Ramos (cell line): ENCODE data around the gene PSME1.

Source experiments
- in situ Hi-C: fragments of 300-500 bp; cut with MboI; formaldehyde crosslinking; loops from one replicate; pipeline ENCODE4 v1.14.3; 2022; ENCODE audit warnings: low sequenced_read_pairs; ENCODE audit not compliant: unreplicated experiment

The PSME1 gene

DNA sequence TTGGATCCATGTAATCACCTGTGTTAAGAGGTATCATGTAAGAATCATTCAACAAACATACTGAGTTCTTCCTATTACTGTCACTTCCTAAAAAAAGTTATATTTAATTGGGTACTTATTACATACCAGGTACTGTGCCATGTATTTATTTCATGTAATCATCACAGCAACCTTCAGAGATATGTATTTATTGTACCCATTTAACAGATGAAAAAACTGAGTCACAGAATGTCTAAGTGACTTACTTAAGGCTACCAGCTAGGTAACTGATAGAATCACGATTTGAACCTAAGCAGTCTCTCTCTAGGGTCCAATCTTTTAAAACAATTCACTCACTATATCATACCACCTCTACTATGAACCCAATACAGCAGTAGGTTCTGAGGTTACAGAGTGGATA lies 8.5 kb downstream of the PSME1 start:
- in situ Hi-C loops: no loop called here

GRCh38 chr14:24145219-24145618 lies 9.2 kb downstream of the PSME1 start:
- in situ Hi-C loops: no loop called here

DNA sequence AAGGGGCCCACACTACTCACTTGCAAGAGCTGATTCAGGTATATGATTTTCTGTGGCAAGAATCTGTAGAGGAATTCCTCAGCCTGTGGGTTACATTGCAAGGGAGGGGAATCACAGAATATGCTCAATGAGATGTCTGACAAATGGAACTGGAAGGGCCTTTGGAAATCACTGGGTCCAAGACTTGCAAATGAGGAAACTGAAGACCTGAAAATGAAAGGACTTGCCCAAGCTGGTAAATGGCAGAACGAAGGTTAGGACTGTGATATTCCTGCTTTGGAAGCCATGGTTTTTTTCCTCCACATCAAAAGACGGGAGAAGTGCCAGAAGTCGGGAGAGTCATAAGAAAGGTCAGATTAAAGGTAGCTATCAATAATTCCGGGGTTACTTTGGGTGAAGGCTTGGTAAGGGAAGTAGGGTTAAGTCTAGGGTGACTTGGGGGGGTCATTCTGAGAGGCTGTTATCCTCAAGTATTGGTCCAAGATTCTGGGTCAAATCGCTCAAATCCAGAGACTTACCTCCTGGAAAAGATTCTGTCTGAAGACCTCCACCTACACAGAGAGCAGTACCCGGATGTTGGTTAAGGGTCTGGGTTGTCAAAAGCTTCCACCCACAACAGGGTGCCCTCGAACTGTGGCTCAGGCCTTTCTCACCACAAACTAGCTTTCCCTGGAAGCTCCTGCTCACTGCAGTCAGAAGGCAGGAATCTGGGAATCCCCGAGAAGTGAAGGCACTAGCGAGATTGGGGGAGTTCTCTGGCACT lies 9.9 kb downstream of the PSME1 start:
- in situ Hi-C loops: no loop called here

- in situ Hi-C loops: no loop called here
Observed at GRCh38 chr14:24146453-24146977, 10.5 kb downstream of the PSME1 start, which contains the start of gene PSME2. Gene PSME2, minus strand, starts transcription at chr14:24146610. Its CDS starts 29 bp downstream, at chr14:24146581.

GRCh38 chr14:24146978-24147760 lies 11.2 kb downstream of the PSME1 start, which contains the start of gene RNF31:
Gene RNF31, plus strand, starts transcription at chr14:24147498. Its CDS starts 201 bp downstream, at chr14:24147699.
- in situ Hi-C loops: no loop called here

GRCh38 chr14:24147761-24148428 lies 11.9 kb downstream of the PSME1 start:
- in situ Hi-C loops: no loop called here

DNA sequence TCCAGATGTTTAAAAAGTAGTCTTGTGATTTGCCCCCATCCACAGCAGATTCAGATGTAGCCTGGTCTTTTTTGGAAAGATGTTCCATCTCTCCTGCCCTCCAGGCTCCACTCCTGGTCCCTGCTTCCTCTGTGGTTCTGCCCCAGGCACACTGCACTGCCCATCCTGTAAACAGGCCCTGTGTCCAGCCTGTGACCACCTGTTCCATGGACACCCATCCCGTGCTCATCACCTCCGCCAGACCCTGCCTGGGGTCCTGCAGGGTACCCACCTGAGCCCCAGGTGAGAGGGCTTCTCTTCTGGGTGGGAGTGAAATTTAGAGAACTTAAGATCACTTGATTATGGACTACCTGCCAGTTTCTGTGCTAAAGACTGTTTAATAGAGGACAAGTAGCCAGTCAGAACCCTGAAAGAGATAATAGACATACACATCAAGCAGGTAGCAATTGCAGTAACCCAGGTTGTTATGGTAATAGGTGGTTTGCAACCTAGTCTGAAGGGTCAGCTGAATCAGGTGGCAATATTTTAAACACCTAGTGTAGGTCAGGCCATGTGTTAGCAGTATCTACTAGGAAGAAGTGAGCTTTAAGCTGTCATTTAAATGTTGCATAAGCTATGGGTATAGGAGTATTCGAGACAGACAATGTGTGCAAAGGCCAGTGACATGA lies 13.4 kb downstream of the PSME1 start:
- in situ Hi-C loops: no loop called here

DNA sequence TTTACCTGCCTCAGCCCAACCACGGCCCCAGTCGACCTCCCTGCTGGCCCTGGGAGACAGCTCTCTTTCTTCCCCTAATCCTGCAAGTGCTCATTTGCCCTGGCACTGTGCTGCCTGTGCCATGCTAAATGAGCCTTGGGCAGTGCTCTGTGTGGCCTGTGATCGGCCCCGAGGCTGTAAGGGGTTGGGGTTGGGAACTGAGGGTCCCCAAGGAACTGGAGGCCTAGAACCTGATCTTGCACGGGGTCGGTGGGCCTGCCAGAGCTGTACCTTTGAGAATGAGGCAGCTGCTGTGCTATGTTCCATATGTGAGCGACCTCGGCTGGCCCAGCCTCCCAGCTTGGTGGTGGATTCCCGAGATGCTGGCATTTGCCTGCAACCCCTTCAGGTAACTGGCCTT lies 14.1 kb downstream of the PSME1 start:
- in situ Hi-C loops: loop anchor here (25.0 kb wide), 1 partner anchor 838 kb away; the partner anchor contains the start of genes BCL2L2, PABPN1 and PPP1R3E

- in situ Hi-C loops: loop anchor here (25.0 kb wide), 1 partner anchor 838 kb away; the partner anchor contains the start of genes BCL2L2, PABPN1 and PPP1R3E
Observed at GRCh38 chr14:24150567-24150966, 14.6 kb downstream of the PSME1 start.

DNA sequence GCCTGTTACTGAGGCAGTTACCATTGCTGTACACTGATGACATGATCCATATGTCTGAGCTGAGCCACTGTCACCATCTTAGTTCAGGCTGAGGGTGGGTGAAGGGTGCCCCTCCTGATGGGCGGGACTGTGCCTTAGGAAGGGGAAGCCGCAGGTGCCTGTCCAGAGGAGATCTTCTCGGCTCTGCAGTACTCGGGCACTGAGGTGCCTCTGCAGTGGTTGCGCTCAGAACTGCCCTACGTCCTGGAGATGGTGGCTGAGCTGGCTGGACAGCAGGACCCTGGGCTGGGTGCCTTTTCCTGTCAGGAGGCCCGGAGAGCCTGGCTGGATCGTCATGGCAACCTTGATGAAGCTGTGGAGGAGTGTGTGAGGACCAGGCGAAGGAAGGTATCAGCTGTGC lies 15.0 kb downstream of the PSME1 start:
- in situ Hi-C loops: loop anchor here (25.0 kb wide), 1 partner anchor 839 kb away; the partner anchor contains the start of genes BCL2L2, PABPN1 and PPP1R3E

DNA sequence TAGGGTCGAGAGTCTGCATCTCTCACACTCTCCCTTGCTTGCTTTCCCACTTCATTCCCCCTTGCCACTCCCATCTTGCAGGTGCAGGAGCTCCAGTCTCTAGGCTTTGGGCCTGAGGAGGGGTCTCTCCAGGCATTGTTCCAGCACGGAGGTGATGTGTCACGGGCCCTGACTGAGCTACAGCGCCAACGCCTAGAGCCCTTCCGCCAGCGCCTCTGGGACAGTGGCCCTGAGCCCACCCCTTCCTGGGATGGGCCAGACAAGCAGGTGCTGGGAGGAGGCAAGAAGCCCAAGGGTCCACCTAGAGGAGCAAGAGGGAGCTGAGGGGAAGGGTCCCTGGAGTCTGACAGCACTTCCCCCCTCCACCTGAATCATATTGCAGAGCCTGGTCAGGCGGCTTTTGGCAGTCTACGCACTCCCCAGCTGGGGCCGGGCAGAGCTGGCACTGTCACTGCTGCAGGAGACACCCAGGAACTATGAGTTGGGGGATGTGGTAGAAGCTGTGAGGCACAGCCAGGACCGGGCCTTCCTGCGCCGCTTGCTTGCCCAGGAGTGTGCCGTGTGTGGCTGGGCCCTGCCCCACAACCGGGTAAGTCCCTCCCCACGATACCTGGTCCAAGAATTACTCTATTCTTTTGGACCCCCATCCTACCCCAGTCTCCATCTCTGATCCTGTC lies 15.5 kb downstream of the PSME1 start:
- in situ Hi-C loops: loop anchor here (25.0 kb wide), 1 partner anchor 839 kb away; the partner anchor contains the start of genes BCL2L2, PABPN1 and PPP1R3E

DNA sequence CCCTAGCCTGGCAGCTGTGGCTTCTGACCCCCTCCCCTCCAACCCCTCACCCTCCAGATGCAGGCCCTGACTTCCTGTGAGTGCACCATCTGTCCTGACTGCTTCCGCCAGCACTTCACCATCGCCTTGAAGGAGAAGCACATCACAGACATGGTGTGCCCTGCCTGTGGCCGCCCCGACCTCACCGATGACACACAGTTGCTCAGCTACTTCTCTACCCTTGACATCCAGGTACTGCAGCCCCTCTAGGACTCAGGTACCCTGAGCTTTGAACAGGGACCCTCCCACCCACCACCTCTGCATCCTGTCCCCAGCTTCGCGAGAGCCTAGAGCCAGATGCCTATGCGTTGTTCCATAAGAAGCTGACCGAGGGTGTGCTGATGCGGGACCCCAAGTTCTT lies 19.1 kb downstream of the PSME1 start:
- in situ Hi-C loops: loop anchor here (25.0 kb wide), 1 partner anchor 843 kb away; the partner anchor contains the start of genes BCL2L2, PABPN1 and PPP1R3E

DNA sequence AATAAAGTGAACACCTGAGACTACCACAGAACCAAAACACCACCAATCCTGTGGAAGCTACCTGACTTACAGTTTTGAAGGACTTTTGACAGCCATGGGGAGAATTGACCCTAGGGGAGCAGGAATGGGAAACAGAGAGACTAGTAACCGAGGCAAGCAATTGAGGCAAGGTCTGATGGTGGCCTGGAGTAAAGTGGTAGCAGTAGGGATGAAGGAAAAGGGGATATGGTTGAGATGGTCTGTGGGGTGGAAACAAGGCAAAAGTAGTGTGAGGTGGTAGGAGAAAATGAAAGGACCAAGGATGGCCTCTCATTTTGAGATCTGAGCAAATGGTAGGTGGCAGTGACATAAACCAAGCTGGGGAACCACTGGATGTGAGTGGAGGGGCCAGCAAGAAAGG lies 20.8 kb downstream of the PSME1 start:
- in situ Hi-C loops: loop anchor here (25.0 kb wide), 1 partner anchor 845 kb away; the partner anchor contains the start of genes BCL2L2, PABPN1 and PPP1R3E

DNA sequence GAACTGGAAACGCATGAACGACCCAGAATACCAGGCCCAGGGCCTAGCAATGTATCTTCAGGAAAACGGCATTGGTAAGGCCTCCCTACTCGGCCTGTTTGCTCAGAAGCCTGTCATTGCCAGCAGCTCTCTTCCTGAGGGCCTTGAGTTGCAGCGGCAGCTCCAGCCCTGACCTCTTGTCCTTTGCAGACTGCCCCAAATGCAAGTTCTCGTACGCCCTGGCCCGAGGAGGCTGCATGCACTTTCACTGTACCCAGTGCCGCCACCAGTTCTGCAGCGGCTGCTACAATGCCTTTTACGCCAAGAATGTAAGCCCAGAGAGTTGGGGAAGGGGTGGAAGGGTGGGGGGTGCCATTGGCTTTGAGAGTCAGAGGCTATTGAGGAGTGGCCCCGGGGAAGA lies 21.3 kb downstream of the PSME1 start:
- in situ Hi-C loops: loop anchor here (25.0 kb wide), 1 partner anchor 845 kb away; the partner anchor contains the start of genes BCL2L2, PABPN1 and PPP1R3E

DNA sequence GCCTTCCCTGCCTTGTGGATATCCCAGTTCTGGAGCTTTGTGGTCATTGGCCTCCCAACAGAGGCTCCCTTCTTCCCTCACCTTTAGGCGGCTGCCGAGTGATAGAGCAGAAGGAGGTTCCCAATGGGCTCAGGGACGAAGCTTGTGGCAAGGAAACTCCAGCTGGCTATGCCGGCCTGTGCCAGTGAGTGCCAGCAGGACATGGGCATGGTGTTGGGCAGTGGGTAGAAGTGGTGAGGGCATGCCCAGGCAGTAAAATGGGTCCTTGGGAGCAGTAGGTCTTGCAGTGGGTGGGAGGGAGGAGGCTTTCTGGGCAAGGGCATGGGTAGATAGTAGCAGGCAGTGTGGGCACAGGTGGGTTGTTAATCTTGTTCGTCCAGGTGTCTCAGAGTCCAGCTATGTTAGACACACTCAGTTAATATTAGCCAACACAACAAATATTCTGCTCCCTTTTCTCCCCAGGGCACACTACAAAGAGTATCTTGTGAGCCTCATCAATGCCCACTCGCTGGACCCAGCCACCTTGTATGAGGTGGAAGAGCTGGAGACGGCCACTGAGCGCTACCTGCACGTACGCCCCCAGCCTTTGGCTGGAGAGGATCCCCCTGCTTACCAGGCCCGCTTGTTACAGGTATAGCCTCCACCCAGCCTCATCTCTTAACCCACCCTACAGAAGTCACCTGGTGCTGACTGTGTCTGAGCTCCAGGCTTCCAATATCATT lies 23.9 kb downstream of the PSME1 start:
- in situ Hi-C loops: loop anchor here (25.0 kb wide), 1 partner anchor 848 kb away; the partner anchor contains the start of genes BCL2L2, PABPN1 and PPP1R3E

- in situ Hi-C loops: loop anchor here (25.0 kb wide), 1 partner anchor 848 kb away; the partner anchor contains the start of genes BCL2L2, PABPN1 and PPP1R3E
Observed at GRCh38 chr14:24160499-24160849, 24.5 kb downstream of the PSME1 start.

DNA sequence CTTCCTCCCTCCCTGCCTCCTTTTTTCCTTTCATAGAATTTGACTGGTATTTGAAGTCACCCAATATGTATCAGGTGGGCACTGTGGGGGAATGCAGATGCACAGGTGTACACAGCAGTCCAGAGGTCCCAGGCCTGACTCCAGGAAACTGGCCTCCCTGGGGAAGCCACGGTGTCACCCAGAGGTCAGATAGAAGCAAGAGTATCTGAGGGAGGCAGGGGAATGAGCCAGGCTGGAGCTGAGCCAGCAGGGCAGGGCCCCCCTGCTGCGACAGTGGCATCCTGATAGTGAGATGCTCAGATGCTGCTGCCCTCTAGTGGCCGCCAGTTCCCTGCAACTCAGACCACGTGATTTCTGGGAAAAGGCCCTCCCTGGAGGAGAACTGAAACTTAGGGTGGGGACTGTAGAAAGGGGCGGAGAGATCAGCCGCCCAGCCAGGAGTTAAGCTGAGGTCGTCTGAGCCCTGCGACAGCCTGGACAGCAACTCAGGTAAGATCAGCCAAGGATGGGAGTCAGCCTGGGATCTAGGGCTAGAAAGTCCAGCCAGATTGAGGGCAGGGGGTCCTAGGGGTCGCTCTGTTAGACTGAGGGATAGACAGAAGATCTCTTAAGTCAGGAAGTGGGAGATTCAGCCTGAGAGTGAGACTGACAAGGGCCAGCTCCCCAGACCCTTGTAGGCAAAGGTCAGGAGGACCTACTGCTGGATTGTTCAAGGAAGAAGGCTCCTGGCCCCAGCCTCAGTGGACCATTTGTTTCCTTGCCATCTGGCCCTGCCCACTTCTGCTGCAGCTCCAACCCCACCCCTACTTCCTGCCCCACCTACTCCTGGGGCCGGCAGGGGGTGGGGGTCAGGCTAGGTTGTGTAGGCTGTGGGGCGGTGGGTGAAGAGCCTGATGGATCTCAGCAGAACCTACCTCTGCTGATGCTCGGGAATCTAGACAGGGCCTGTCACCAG lies 25.1 kb downstream of the PSME1 start, which contains the start of gene IRF9:
IRF9 (plus strand) TSS at position 416 of the 955 bp plus-strand sequence. CDS start 880 bp downstream, outside the sequence.
- in situ Hi-C loops: loop anchor here (25.0 kb wide), 1 partner anchor 849 kb away; the partner anchor contains the start of genes BCL2L2, PABPN1 and PPP1R3E
